ENCODE data around the gene ALDH1L1.

Gene ALDH1L1

DNA sequence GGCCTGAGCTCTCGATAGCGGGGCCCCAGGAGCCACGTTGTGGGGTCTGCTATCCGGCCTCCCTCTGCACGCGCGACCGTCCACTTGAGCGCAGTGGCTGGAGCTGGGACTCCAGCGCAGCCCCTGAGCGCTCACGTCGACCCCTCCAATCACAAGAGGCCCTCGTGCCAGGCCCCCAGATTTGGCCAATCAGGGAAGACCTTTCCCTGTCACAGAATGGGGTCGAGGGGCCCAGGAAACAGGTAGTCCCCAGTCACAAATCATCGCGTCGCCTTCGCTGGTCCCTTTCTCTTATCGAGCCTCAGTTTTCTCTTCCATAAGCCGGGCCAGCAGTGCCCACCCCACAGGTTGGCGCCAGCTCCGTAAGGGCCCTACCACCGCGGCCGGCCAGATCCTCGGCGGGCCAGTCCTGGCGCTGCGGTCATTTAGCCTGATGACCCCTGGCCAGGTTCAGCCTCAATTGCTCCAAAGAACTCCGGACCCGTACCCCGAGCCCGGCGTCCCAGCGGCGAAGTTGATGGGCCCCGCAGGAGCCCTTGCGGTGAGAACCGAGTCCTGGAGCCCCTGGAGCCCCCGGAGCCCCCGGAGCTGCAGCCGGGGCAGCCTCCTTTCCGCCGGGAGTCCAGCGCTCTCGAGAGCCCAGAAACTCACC is 435 bp downstream of the ALDH1L1 start:
- peak; percentile 46 for ATAC-seq
- TF ChIP-seq ZNF8 (CRISPR knock-in tag; IDR thresholded peaks at IDR 0.05): no peak
- TF ChIP-seq ARNTL (CRISPR knock-in tag; IDR thresholded peaks at IDR 0.05; ENCODE audit: borderline replicate concordance, low read depth): no peak
- no peak for TF ChIP-seq RARB (CRISPR knock-in tag; IDR thresholded peaks at IDR 0.05)
- TF ChIP-seq ISL1 (CRISPR knock-in tag; IDR thresholded peaks at IDR 0.05): no peak
- TF ChIP-seq, protein P1, sequence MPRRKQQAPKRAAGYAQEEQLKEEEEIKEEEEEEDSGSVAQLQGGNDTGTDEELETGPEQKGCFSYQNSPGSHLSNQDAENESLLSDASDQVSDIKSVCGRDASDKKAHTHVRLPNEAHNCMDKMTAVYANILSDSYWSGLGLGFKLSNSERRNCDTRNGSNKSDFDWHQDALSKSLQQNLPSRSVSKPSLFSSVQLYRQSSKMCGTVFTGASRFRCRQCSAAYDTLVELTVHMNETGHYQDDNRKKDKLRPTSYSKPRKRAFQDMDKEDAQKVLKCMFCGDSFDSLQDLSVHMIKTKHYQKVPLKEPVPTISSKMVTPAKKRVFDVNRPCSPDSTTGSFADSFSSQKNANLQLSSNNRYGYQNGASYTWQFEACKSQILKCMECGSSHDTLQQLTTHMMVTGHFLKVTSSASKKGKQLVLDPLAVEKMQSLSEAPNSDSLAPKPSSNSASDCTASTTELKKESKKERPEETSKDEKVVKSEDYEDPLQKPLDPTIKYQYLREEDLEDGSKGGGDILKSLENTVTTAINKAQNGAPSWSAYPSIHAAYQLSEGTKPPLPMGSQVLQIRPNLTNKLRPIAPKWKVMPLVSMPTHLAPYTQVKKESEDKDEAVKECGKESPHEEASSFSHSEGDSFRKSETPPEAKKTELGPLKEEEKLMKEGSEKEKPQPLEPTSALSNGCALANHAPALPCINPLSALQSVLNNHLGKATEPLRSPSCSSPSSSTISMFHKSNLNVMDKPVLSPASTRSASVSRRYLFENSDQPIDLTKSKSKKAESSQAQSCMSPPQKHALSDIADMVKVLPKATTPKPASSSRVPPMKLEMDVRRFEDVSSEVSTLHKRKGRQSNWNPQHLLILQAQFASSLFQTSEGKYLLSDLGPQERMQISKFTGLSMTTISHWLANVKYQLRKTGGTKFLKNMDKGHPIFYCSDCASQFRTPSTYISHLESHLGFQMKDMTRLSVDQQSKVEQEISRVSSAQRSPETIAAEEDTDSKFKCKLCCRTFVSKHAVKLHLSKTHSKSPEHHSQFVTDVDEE (CRISPR knock-in tag; IDR thresholded peaks at IDR 0.05): no peak
- no peak for TF ChIP-seq ZFP30 (CRISPR knock-in tag; IDR thresholded peaks at IDR 0.05)
- TF ChIP-seq GLIS3 (CRISPR knock-in tag; IDR thresholded peaks at IDR 0.05): no peak
- TF ChIP-seq, protein P2, sequence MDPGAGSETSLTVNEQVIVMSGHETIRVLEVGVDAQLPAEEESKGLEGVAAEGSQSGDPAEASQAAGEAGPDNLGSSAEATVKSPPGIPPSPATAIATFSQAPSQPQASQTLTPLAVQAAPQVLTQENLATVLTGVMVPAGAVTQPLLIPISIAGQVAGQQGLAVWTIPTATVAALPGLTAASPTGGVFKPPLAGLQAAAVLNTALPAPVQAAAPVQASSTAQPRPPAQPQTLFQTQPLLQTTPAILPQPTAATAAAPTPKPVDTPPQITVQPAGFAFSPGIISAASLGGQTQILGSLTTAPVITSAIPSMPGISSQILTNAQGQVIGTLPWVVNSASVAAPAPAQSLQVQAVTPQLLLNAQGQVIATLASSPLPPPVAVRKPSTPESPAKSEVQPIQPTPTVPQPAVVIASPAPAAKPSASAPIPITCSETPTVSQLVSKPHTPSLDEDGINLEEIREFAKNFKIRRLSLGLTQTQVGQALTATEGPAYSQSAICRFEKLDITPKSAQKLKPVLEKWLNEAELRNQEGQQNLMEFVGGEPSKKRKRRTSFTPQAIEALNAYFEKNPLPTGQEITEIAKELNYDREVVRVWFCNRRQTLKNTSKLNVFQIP (CRISPR knock-in tag; IDR thresholded peaks at IDR 0.05; ENCODE audit: borderline replicate concordance, low read depth): no peak
- TF ChIP-seq, protein P3, sequence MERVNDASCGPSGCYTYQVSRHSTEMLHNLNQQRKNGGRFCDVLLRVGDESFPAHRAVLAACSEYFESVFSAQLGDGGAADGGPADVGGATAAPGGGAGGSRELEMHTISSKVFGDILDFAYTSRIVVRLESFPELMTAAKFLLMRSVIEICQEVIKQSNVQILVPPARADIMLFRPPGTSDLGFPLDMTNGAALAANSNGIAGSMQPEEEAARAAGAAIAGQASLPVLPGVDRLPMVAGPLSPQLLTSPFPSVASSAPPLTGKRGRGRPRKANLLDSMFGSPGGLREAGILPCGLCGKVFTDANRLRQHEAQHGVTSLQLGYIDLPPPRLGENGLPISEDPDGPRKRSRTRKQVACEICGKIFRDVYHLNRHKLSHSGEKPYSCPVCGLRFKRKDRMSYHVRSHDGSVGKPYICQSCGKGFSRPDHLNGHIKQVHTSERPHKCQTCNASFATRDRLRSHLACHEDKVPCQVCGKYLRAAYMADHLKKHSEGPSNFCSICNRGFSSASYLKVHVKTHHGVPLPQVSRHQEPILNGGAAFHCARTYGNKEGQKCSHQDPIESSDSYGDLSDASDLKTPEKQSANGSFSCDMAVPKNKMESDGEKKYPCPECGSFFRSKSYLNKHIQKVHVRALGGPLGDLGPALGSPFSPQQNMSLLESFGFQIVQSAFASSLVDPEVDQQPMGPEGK (CRISPR knock-in tag; IDR thresholded peaks at IDR 0.05; ENCODE audit: borderline replicate concordance): no peak
- TF ChIP-seq ZNF565 (CRISPR knock-in tag; conservative IDR thresholded peaks at IDR 0.05; ENCODE audit: low read depth): no peak
- no peak for TF ChIP-seq BACH2 (CRISPR knock-in tag; IDR thresholded peaks at IDR 0.05; ENCODE audit: borderline replicate concordance)

DNA sequence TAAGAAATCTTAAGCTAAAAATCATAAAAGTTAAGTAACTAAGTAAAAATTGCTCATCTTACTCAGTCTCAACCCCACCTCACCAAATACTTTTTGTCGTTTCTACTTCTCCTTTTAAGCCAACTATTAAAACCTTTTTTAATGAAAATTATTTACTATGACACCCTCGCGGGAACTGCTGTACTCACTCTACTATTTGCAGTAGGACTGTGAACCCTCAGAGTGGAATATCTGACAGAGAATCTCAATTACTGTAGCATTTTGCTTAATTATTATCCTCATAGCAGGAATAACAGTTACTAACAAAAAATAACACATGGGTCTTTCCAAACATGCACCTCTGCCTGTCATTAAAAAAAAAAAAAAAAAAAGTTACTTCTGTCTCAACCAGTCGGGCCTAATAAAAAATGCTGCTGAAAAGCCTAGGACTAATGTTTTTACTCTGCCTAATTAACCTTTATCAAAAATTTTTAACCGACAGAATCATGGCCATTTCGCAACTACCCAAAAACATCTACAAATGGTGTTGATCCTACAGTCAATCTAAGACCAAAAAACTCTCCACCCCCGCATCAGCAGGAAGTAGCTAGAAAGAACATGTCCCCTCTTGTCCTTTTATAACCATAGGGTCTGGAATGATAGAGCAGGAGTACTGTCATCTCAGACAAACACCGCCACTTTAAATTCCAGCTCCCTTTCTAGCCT is 10.2 kb downstream of the ALDH1L1 start:
- no peak for ATAC-seq
- TF ChIP-seq OSR1 (CRISPR knock-in tag; IDR thresholded peaks at IDR 0.05) (no peak), ARNTL (CRISPR knock-in tag; IDR thresholded peaks at IDR 0.05; ENCODE audit: borderline replicate concordance, low read depth) (no peak), GLIS3 (CRISPR knock-in tag; IDR thresholded peaks at IDR 0.05) (no peak), ZNF8 (CRISPR knock-in tag; IDR thresholded peaks at IDR 0.05) (no peak), ZC3H10 (CRISPR knock-in tag; IDR thresholded peaks at IDR 0.05) (no peak), ZFP30 (CRISPR knock-in tag; IDR thresholded peaks at IDR 0.05) (no peak), ZNF70 (CRISPR knock-in tag; IDR thresholded peaks at IDR 0.05) (no peak), ISL1 (CRISPR knock-in tag; IDR thresholded peaks at IDR 0.05) (no peak), TOX (CRISPR knock-in tag; IDR thresholded peaks at IDR 0.05; ENCODE audit: borderline replicate concordance) (no peak)
- TF ChIP-seq, protein P3 (CRISPR knock-in tag; IDR thresholded peaks at IDR 0.05; ENCODE audit: borderline replicate concordance): no peak
- TF ChIP-seq, protein P4, sequence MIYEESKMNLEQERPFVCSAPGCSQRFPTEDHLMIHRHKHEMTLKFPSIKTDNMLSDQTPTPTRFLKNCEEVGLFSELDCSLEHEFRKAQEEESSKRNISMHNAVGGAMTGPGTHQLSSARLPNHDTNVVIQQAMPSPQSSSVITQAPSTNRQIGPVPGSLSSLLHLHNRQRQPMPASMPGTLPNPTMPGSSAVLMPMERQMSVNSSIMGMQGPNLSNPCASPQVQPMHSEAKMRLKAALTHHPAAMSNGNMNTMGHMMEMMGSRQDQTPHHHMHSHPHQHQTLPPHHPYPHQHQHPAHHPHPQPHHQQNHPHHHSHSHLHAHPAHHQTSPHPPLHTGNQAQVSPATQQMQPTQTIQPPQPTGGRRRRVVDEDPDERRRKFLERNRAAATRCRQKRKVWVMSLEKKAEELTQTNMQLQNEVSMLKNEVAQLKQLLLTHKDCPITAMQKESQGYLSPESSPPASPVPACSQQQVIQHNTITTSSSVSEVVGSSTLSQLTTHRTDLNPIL (CRISPR knock-in tag; IDR thresholded peaks at IDR 0.05; ENCODE audit: low read depth): no peak

DNA sequence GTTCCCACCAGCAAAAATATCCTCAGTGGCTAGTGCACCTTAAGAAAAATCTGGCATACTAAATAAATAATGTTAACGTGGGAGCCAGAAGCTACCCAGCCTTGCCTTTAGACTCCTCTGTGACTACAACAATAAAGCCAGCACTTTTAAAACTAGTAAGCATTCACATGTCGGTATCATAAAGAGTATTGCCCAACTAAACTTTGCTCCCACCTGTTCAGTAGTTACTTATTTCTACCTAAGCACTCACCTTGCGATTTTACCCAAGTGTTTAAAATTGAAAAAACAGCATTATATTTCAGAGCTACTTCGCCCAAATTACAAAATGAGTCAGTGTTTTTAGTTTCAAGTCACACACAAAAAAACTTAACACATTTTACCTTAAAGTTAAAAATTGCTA is 12.8 kb downstream of the ALDH1L1 start:
- no peak for ATAC-seq
- no peak for TF ChIP-seq ZFP3 (CRISPR knock-in tag; IDR thresholded peaks at IDR 0.05)
- TF ChIP-seq, protein P3 (CRISPR knock-in tag; IDR thresholded peaks at IDR 0.05; ENCODE audit: borderline replicate concordance): no peak
- TF ChIP-seq, protein P2 (CRISPR knock-in tag; IDR thresholded peaks at IDR 0.05; ENCODE audit: borderline replicate concordance, low read depth): no peak

Data from SK-N-SH treated with all-trans-retinoic acid at 6 μM for 48 hours (cell line).